Measurements from ENCODE around the gene WNT5B. TPM values are rescaled to one million over a fixed set of nuclear protein-coding genes. Genes with fewer than 3 reads are reported as not detected.

The WNT5B gene
- 0.91 and 1.2 TPM in 2 replicates for total RNA-seq (2021; fragmentation: NEBNext Ultra II Directional; extraction: Animal tissue kit (Norgen Biotek cat#: 25700))
- 1.2 TPM in 2 replicates for polyA plus RNA-seq (2011; rRNA removed)
- 0.90 TPM for polyA plus RNA-seq (2011; cell fraction: cytosol; rRNA removed)
- 1.1 TPM for polyA plus RNA-seq (2011; cell fraction: nucleus; rRNA removed)
- 0.36 to 1.3 TPM (median 1.0 TPM) in 4 replicates for polyA plus RNA-seq (2012, experiment 1 of 2)
- polyA plus RNA-seq (2012, experiment 2 of 2), result 1.4 TPM
- polyA plus RNA-seq (2013, experiment 1 of 2), result 1.5 TPM
- 1.3 TPM for polyA plus RNA-seq (2013, experiment 2 of 2)
- polyA minus RNA-seq (2011; rRNA and poly(A)+ RNA removed), result 0.32 and 0.46 TPM in 2 replicates
- not detected for polyA minus RNA-seq (2011; cell fraction: cytosol; rRNA and poly(A)+ RNA removed)
- 1.5 TPM for polyA minus RNA-seq (2011; cell fraction: nucleus; rRNA and poly(A)+ RNA removed)
- long read RNA-seq, experiment 1, partial matches to known transcripts, result 0 of 1 reads
- long read RNA-seq, experiment 1, other reads (novel, unspliced or antisense), result 1 of 1 reads
- long read RNA-seq, experiment 2, result 0 reads

- H3K9ac ChIP-seq (replicated peaks in 1 of 4; ENCODE audit: extremely low read depth in 1 of 4, low read depth in 3 of 4, low read length in 3 of 4), result no peak within 1 kb of the TSS
- peak within 1 kb of the TSS; percentile 72 for H4K91ac ChIP-seq (replicated peaks; ENCODE audit: insufficient read length, low read length)
- H2BK5ac ChIP-seq (ENCODE audit: low read depth, low read length), result no peak within 1 kb of the TSS
- no peak within 1 kb of the TSS for H2BK120ac ChIP-seq (replicated peaks; ENCODE audit: low read depth, low read length)
- no peak for TF ChIP-seq FOSL1 (IDR thresholded peaks at IDR 0.05; ENCODE audit: insufficient read depth, low read depth, low read length)
- peak; percentile 6 for TF ChIP-seq EZH2 (IDR thresholded peaks at IDR 0.05; ENCODE audit: low read depth, low read length, severe bottlenecking)
- no peak within 1 kb of the TSS for H3K14ac ChIP-seq (ENCODE audit: insufficient read length)
- H2AFZ ChIP-seq (ENCODE audit: low read length), result no peak within 1 kb of the TSS
- H3K23ac ChIP-seq (ENCODE audit: insufficient read length), result no peak within 1 kb of the TSS
- H4K20me1 ChIP-seq (replicated peaks in 1 of 2; ENCODE audit: control insufficient read depth in 1 of 2, insufficient read depth in 2 of 2, low read length in 2 of 2), result peaks cover 0 to 4% of the 10 kb centered on the region in 2 experiments
- no peak within 1 kb of the TSS for H4K5ac ChIP-seq (ENCODE audit: insufficient read length, low read depth, low read length)
- WGBS, 2 experiments (ENCODE audit: extremely low coverage in 1 of 2, insufficient coverage in 1 of 2, insufficient read length in 1 of 2, insufficient replicate concordance in 2 of 2, low coverage in 1 of 2, low lambda C conversion rate in 2 of 2, missing lambda C conversion rate in 1 of 2), result 9% methylated on average over 17 of the region's 17 CpGs; no CpG with 5 or more reads in 1 of the 2 experiments
- H3K4me1 ChIP-seq (replicated peaks in 1 of 4; ENCODE audit: control insufficient read depth in 3 of 4, insufficient read depth in 4 of 4, low read length in 3 of 4), result peaks cover 8 to 32% (median 18%) of the 10 kb centered on the region in 4 experiments
- H3K18ac ChIP-seq (ENCODE audit: extremely low read depth, low read length), result no peak within 1 kb of the TSS; the same call in none of the 2 replicates
- H3K56ac ChIP-seq (replicated peaks; ENCODE audit: insufficient read length, low read depth, low read length), result no peak within 1 kb of the TSS
- H3K79me1 ChIP-seq (ENCODE audit: low read depth, low read length), result no peaks in the 10 kb centered on the region
- H3K23me2 ChIP-seq (ENCODE audit: low read depth, low read length), result peaks cover 8% of the 10 kb centered on the region; the same call in 1 of the 2 replicates
- ChIA-PET POLR2A (ENCODE audit: partially characterized antibody) (interaction anchor here (1.3 to 1.7 kb wide), 3 partner anchors 26 to 38 kb away, joined by 3 to 5 read pairs (median 4); no protein-coding TSS in a partner anchor), CTCF (ENCODE audit: partially characterized antibody) (interaction anchor here (0.6 to 3.6 kb wide), 15 partner anchors 9 to 390 kb away, joined by 3 to 16 read pairs (median 3); no protein-coding TSS in a partner anchor)
- H3K79me2 ChIP-seq (ENCODE audit: control insufficient read depth in 1 of 2, insufficient read depth in 2 of 2, low read length in 2 of 2), result no peaks in the 10 kb centered on the region
- H3K4ac ChIP-seq (replicated peaks; ENCODE audit: insufficient read length, low read depth, low read length), result no peak within 1 kb of the TSS
- H2BK20ac ChIP-seq (ENCODE audit: low read length), result peak within 1 kb of the TSS; percentile 48; the same call in 1 of the 2 replicates
- H3K27ac ChIP-seq (ENCODE audit: low read depth, low read length), result no peak within 1 kb of the TSS
- H2AK5ac ChIP-seq (ENCODE audit: low read depth, low read length), result no peak within 1 kb of the TSS
- FAIRE-seq (no peak), DNase-seq (ENCODE audit: low read depth in 1 of 2, low spot score in 2 of 2) (no peak)
- 0 out of 2 replicates have a peak within 1 kb of the TSS, but pooled peaks have one; percentile 11 for H2BK12ac ChIP-seq (ENCODE audit: low read depth, low read length)
- H3K27me3 ChIP-seq (replicated peaks in 1 of 4; ENCODE audit: control insufficient read depth in 3 of 4, extremely low read depth in 1 of 4, insufficient read depth in 3 of 4, low read length in 3 of 4), result peaks cover 34 to 69% (median 66%) of the 10 kb centered on the region in 4 experiments
- no peaks in the 10 kb centered on the region for H3K9me3 ChIP-seq (ENCODE audit: insufficient read depth in 2 of 2, low read depth in 1 of 2, low read length in 1 of 2)
- H4K8ac ChIP-seq (ENCODE audit: extremely low read depth, insufficient read depth, low read length), result 0 out of 2 replicates have a peak within 1 kb of the TSS, but pooled peaks have one; percentile 8
- peak within 1 kb of the TSS; percentile 20 to 65 (median 42) for H3K4me3 ChIP-seq (ENCODE audit: extremely low read depth in 1 of 4, insufficient read depth in 2 of 4, low read depth in 3 of 4, low read length in 4 of 4)
- H2BK15ac ChIP-seq (ENCODE audit: low read length), result 0 out of 2 replicates have a peak within 1 kb of the TSS, but pooled peaks have one; percentile 46
- peak within 1 kb of the TSS; percentile 92 to 95 for H3K4me2 ChIP-seq (ENCODE audit: insufficient read depth in 1 of 2, low read depth in 2 of 2, low read length in 2 of 2)
- no peaks in the 10 kb centered on the region for H3K36me3 ChIP-seq (ENCODE audit: control insufficient read depth in 2 of 4, insufficient read depth in 4 of 4, low read length in 3 of 4)
Measured at GRCh38 chr12:1628666-1629337, at the start of gene WNT5B. TSS of gene WNT5B (plus strand) at chr12:1629231. CDS start at chr12:1631355, 2,124 bp downstream.

Measured in H1 (cell line).